LNCaP clone FGC (cell line): ENCODE measurements around the gene COPS3.

Source experiments
- DNase-seq: peaks from one replicate; pipeline ENCODE4 v3.0.0-alpha.2; 2011; ENCODE audit warnings: low read depth
- H3K4me3 ChIP-seq: 2 replicates; pipeline ENCODE4 v1.5.1; 2011; ENCODE audit warnings: mild to moderate bottlenecking, low read depth, low read length, control low read depth
- TF ChIP-seq, protein P1 (sequence below): IDR thresholded peaks from 2 replicates; pipeline ENCODE4 v1.5.1; 2012; ENCODE audit warnings: mild to moderate bottlenecking; ENCODE audit not compliant: control insufficient read depth, insufficient read depth; ENCODE audit errors: extremely low read depth

The COPS3 gene

DNA sequence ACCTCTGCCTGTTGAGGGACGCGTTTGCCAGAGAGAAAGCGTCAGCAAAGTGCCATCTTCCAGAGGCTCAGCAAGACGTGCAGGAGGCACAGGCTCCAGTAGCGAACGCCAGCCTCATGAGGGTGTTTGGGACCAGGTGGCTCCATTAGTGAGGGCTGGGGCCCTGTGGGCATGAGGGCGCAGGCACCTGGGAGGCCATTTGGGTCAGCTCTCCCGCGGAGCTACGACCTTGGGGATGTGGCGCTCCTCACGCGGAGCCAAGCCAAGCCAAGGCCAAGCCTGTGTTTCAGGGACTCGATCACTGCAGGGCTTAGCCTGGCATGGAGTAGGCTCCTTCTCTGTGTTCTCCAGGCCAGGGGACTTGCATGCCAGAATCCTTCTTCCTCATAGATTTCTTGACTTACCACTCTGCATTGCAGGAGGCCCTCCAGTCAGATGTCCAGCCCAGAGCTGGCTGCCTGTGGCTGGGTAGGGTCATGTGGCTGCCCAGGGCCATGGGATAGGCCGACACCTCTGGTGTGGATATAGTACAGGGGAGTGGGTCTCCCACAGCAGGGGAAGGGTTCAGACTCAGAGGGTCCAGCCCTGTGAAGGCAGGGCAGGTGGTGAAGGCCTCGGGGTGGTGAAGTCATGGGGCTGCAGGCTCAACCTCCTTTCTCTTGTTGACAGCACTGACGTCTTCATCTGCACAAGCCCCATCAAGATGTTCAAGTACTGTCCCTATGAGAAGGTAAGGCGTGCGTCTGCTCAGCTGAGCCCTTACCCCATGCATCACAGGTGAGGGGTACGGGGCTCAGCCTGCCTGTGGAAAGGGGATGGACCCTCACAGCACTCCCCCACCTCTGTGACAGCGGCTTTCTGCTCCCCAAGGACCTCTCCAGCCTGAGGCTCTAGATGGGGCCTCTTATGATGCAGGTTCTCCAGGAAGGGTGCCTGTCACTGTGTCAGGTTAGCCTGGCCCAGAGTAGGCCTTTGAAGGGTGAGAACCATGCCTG, 41.8 kb upstream of the COPS3 start:
- H3K4me3 ChIP-seq = no peak overlapping the region
- DNase-seq = no peak
- TF ChIP-seq, protein P1, sequence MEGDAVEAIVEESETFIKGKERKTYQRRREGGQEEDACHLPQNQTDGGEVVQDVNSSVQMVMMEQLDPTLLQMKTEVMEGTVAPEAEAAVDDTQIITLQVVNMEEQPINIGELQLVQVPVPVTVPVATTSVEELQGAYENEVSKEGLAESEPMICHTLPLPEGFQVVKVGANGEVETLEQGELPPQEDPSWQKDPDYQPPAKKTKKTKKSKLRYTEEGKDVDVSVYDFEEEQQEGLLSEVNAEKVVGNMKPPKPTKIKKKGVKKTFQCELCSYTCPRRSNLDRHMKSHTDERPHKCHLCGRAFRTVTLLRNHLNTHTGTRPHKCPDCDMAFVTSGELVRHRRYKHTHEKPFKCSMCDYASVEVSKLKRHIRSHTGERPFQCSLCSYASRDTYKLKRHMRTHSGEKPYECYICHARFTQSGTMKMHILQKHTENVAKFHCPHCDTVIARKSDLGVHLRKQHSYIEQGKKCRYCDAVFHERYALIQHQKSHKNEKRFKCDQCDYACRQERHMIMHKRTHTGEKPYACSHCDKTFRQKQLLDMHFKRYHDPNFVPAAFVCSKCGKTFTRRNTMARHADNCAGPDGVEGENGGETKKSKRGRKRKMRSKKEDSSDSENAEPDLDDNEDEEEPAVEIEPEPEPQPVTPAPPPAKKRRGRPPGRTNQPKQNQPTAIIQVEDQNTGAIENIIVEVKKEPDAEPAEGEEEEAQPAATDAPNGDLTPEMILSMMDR = no peak

DNA sequence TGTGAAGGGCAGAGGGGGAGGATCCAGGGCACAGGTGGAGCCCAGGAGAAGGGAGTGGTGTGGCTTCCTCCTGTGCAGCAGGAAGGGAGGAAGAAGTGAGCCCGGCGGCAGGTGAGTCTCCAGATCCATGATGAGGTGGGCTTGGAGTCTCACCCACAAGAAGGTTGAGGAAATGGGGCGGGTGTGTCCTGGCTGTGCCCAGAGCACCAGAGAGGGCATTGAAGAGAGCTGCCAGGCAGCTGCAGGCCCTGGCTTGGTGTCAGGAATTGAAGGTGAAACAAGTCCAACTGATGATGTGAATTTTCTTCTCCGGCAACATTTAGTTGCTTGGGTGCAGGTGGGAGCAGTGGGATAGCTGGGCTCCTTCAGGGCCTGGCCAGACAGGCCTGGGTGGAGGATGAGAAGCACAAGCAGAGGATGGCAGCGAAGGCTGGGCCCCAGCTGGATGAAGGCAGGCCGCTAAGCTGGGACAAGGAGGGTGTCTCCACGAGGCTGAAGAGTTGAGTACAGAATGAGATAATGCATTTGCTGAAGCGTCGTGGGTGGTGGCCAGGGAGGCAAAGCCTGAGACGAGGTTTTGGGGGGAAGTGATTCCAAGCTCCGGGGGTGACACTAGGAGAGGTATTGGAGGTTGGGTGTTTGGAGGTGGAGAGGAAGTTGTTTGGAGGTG, 40.4 kb upstream of the COPS3 start:
- DNase-seq = no peak
- H3K4me3 ChIP-seq = no peak overlapping the region
- TF ChIP-seq, protein P1 = no peak

DNA sequence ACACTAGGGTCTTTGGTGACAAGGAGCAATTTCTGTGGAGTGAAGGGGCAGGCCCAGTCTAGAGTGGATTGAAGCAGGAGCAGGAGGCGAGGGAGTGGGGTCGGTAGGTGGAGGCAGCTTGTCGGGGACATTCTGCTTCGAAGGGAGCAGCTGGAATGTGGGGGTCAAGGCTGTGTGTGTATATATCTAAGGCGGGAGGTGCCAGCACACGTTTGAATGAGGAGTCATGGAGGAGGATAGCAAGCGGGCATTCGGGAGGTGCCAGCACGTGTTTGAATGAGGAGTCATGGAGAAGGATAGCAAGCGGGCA, 39.8 kb upstream of the COPS3 start:
- DNase-seq = no peak
- TF ChIP-seq, protein P1 = no peak
- H3K4me3 ChIP-seq = no peak overlapping the region

DNA sequence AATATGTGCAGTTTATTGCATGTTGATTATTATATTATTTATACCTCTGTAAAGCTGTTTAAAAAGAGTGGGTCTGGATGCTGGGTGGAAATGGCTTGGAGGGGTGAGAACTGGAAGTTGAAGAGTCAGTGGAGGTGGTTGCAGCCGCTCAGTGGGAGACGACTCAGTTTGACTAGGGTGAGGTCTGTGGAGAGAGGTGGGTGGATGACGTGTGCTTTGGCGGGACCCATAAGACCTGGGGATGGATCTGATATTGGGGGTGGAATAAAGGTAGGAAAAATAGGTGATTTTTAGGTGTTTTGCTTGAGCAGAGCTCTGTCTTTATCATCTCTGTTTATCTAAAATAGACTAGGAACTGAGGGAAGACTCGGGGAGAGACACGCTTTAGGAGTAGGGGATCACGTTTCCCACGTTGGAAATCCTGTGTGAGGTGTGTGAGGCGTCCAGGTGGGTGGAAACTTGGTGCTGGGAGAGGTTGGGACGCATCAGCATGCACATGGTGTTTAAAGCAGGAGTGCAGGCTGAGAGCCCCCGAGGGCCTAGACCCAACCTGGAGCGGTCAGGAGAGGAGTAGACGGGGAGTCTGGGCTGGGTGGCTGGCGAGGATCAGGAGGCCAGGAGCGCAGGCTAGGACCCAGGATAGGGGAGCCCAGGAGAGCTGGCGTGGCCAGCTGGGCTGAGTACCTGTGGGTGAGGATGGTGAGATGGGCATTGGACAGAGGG, 39.3 kb upstream of the COPS3 start:
- no peak overlapping the region for H3K4me3 ChIP-seq
- no peak for DNase-seq
- TF ChIP-seq, protein P1 = no peak

DNA sequence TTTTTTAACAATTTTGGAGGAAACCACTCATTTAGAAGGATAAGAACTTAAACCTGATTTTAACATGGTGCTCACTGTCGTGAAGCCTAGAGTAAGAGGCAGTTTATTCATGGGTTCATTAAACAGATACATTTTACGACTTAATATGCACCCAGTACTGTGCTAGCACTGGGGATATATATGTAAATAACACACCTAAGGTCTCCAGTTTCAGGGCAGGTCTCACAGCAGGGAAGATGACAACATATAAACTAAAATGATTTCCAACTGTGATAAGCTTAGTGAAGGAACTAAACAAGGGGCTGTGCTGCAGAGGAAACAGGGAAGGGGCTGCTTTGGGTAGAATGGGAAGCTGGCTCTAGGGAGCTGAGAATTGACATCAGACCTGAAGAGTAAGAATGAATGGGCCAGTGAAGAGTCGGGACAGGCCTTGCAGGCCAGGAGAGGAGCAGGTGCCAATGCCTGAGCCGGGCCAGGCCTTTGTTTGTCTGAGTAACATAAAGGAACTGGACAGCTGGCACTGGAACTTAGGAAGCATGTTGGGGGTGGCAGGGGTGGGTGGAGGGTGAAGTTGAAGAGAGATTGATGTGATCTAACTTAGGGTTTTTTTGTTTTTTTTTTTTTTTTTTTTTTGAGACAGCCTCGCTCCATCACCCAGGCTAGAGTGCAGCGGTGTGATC, 34.2 kb upstream of the COPS3 start:
- TF ChIP-seq, protein P1 = no peak
- H3K4me3 ChIP-seq = no peak overlapping the region
- peak; percentile 71 for DNase-seq

DNA sequence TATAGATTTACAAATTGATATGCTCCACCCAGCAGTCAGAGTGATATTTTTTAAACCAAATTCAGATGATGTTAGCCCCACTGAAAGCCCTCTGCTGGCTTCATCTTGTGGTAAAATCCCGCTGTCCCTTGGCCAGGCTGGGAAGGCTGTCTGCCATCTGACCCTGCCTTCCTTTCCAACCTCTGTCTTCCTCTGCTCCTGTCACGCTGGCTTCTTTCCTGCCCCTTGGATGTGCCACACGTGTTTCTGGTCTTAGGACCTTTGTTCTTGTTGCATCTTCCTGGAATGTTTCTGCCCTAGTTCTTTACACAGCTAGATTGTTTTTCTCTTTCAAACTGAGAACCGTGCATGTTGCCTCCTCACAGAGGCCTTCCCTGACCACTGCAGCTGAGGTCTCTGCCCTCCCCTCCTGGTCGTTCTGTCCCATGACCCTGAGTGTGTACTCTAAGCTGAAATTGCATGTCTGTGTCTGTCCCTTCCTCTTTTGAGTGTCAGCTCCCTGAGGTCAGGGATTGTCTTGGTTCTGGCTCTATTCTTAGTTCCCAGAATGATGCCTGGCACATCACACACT, 33.5 kb upstream of the COPS3 start:
- DNase-seq = no peak
- H3K4me3 ChIP-seq = no peak overlapping the region
- TF ChIP-seq, protein P1 = no peak
